GM18868 (cell line): ENCODE results near the gene NUP62.
A peak's percentile ranks its signal among the peaks of the same experiment; 100 is the strongest.

Source experiments
- ATAC-seq: cut with Tn5 transposase; IDR thresholded peaks from one replicate; pipeline ENCODE4 v1.9.1; 2021; ENCODE audit warnings: mild to moderate bottlenecking, moderate library complexity; ENCODE audit not compliant: unreplicated experiment

Gene NUP62

DNA sequence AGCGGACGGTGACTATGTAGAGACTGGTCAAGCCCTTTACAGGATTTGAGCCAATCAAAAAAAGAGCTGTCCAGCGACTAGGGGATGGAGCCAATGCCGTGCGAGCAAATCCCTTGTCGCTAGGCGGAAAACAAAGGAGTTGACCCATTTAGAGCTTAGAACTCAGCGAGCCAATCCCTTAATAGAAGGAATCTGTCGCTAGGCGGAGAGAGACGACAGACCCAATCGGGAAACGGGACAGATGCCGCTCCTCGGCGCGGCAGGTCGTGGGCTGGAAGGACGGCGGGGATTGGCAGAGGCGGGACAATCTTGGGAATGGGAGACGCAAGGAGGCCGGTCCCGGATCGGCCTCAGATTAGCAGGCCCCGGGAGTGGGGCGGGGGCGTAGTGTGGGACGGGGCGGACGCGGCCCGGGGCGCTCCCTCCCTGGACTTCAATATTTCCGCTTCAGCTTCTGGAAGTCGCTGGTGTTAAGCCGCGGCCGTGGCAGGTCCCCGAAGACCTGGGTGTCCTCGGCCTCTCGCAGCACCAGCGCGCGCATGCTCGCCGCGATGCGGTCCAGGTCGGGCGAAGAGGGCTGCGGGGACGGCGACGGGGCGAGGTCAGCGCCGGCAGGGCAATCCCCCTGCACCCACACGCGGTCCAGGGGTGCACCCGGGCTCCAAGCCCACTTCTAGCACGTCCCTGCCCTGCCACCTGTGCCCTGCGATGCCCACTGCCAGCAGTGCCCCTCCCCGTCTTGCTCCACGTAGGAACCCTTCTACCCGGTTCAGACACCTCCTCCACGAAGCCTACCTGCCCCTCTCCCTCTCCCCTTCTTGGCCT, 59.6 kb downstream of the NUP62 start:
- ATAC-seq, result peak; percentile 78

DNA sequence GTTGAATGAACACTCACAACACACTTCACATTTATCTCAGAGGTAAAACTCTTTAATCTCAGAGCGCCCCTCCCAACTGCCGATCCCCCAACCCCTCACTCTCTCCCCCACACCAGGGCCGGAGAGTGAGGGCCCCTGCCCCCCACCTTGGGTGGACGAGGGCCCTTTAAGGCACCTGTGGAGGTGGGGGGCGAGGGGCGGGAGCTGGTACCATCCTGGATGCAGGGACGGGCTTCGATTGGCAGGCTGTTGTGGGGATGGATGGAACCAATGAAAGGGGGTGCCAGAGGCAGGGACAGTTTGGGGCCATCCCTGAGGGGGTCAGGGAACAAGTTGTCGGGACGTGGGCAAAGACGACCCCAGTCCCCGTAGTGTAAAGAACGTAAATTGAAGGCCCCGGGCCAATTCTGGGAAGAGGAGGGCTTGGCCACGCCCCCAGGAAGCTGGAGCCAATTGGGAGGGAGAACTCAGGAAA, 60.3 kb downstream of the NUP62 start:
- ATAC-seq, result peak; percentile 8

- ATAC-seq, result peak; percentile 49
Measured at GRCh38 chr19:49866933-49867782, 62.1 kb downstream of the NUP62 start, which contains the start of gene PNKP. Gene PNKP (minus strand): TSS chr19:49867576. CDS start chr19:49867204, 372 bp downstream.

GRCh38 chr19:49864890-49865289, 64.4 kb downstream of the NUP62 start:
- no peak for ATAC-seq

DNA sequence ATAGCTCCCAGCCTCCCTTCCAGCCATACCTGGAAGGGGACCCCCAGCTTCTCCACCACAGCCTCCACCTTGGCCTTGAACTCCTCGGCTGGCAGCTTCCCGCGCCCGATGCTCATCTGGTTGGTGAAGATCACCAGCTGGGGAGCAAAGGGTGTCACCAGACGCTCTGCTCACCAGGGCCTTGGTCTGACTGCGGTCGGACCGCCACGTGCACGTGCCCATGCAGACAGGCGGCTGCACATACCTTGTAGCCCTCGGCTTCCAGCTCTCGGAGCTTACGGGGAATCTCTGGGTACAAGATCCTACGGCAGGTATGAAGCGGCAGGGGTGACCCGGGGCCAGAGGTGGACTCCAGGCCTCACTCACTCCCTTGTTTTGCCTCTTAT, 65.4 kb downstream of the NUP62 start:
- no peak for ATAC-seq

DNA sequence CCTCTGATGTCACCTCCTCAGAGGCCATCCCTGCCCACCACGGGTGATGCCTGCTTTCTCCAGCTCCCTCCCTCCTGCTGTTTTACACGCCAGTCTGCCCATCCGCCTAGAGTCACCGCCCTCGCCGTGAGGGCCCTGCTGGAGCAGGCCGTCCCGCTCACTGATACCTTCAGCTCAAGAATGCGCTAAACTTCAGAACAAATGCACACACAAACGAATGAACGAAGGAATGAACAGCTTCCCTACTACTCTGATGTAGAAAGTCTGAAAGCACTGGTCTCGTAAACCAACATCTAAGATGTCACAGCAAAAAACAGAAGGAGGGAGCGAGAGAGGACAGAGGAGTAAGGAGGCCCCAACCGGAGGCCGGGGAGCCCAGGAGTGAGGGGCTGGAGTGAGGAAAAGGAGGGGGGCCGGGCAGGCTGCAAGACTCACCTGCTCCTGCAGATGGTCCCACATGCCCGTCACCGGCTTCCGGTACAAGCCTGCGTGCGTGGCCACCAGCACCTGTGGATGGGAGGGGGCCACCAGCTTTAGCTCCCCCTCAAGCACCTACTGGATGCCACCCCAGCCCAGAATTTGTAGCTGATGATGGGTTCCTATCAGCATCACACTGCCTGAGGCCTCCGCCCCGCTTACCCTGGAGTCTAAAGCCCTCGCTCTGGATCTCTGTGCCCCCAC, 65.9 kb downstream of the NUP62 start:
- ATAC-seq, result no peak

GRCh38 chr19:49862391-49863253, 66.7 kb downstream of the NUP62 start:
- no peak for ATAC-seq

DNA sequence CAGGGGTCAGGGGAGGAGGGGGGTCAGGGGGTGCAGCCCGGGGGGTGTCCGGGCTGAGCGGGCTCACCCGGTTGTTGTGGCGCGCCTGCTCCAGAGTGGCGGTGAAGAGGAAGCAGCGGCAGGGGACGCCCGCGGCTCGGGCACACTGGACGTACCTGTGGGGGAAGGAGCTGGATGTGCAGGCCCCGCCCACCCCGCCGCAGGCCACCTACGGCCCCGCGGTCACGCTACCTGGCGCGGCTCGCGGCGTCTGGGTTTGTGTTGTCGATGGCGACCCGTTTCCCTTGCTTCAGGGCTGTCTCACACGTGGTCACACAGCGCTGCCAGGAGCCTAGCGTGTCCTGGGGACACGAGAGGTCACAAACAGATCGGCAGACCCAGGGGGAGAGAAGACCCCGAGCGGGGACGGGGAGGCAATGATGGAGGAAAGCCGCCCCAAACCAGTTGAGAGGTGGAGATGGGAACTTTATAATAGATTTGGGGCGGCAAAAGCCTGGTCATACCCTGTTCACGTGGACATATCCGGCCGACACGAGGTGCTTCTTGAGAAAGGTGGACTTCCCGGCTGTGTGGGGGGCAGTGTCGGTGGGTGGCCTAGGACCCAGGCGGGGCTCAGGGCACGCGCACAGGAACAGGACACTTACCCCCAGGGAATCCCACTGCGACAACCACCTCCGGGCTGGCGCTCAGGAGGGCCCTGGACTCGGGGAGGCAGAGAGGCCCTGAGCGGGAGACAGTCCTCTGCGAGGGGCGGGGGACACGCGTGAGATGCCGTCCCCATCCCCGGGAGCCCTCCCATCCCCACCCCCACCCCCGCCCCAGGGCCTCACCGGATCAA, 67.5 kb downstream of the NUP62 start:
- ATAC-seq, result no peak

- no peak for ATAC-seq
Measured at GRCh38 chr19:49861107-49861506, 68.2 kb downstream of the NUP62 start.

GRCh38 chr19:49860336-49861102, 68.8 kb downstream of the NUP62 start:
- no peak for ATAC-seq

DNA sequence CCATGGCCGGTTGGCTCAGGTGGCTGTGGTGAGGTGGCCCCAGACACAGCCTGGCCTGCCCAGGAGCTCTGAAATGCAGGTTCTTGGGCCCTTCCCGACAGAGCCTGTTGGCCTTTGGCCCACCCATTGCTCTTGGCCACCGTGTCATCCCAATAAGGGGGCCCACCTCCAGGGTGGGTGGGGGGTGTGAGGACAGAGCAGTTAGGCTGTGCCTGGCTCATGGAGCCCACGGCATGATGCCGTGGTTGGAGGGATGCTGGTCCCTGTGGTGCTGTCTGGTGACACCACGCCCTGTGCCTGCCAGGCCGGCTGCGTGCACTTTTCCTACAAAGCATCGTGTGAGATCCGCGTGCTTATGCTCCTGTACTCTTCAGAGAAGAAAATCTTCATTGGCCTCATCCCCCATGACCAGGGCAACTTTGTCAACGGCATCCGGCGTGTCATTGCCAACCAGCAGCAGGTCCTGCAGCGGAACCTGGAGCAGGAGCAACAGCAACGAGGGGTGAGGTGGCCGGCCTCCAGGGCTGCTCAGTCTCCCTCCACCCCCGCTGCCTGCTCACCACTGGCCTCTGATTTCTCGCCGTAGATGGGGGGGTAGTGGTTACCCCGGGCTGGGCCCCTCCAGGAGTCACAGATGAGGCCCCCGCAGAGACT, 69.5 kb downstream of the NUP62 start:
- no peak for ATAC-seq

GRCh38 chr19:49858088-49858985, 71.0 kb downstream of the NUP62 start:
- ATAC-seq, result no peak

DNA sequence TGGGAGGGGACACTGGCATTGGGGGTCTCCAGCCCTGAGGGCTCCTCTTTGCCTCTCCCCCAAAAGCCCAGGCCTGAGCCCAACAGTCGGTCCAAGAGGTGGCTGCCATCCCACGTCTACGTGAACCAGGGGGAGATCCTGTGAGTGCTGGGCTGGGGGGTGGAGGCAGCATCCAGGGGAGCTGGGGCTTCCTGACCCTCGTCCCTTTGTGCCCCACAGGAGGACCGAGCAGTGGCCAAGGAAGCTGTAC, 71.5 kb downstream of the NUP62 start:
- no peak for ATAC-seq

- ATAC-seq, result no peak
Measured at GRCh38 chr19:49857061-49857837, 72.1 kb downstream of the NUP62 start.
